Sigmoid colon (tissue), 7 donors: ENCODE data around the gene ZNF385A. TPM values are rescaled to one million over a fixed set of nuclear protein-coding genes. Genes with fewer than 3 reads are reported as not detected.

Experiments
- DNase-seq: peaks from one replicate; pipeline ENCODE4 v3.0.0-alpha.2; 2019
- H3K27ac ChIP-seq, 4 donors: fragments of 200-600 bp; sonication (generic); one replicate each; pipeline ENCODE4 v1.5.1; 2016 to 2019; ENCODE audit warnings: mild to moderate bottlenecking in 1 of 4
- H3K27me3 ChIP-seq, 3 donors: fragments of 200-600 bp; sonication (generic); one replicate each; pipeline ENCODE4 v1.5.1; 2019; ENCODE audit warnings: mild to moderate bottlenecking in 1 of 3
- H3K36me3 ChIP-seq, 4 donors: fragments of 200-600 bp; sonication (generic); one replicate each; pipeline ENCODE4 v1.5.1; 2016 to 2019
- H3K4me1 ChIP-seq, 4 donors: fragments of 200-600 bp; sonication (generic); one replicate each; pipeline ENCODE4 v1.5.1; 2017 to 2019
- H3K4me3 ChIP-seq, 4 donors: fragments of 200-600 bp; sonication (generic); one replicate each; pipeline ENCODE4 v1.5.1; 2017 to 2019; ENCODE audit warnings: mild to moderate bottlenecking in 2 of 4, moderate library complexity in 1 of 4
- H3K9me3 ChIP-seq, 4 donors: fragments of 200-600 bp in 3 of 4; sonication (generic) in 3 of 4; one replicate each; pipeline versions ENCODE4 v1.5.1 to v1.6.1; 2013 to 2019
- CTCF ChIP-seq, 4 experiments: fragments of 450-650 bp in 3 of 4; fragments of 200-600 bp in 1 of 4; IDR thresholded peaks; one replicate each; pipeline ENCODE4 v1.5.1; 2016 to 2019; ENCODE audit warnings: antibody characterized with exemption in 4 of 4, mild to moderate bottlenecking in 3 of 4, moderate library complexity in 2 of 4
- EP300 ChIP-seq, 4 donors: sonication (generic); formaldehyde crosslinking; IDR thresholded peaks; one replicate each; pipeline ENCODE4 v1.6.1; 2017; ENCODE audit warnings: antibody characterized with exemption in 4 of 4
- POLR2A ChIP-seq, 2 donors: fragments of 450-650 bp; IDR thresholded peaks; one replicate each; pipeline ENCODE4 v1.6.1; 2016; ENCODE audit warnings: antibody characterized with exemption in 2 of 2, mild to moderate bottlenecking in 2 of 2, moderate library complexity in 2 of 2
- POLR2AphosphoS5 ChIP-seq, 4 donors: sonication (generic); formaldehyde crosslinking; IDR thresholded peaks; one replicate each; pipeline ENCODE4 v1.6.1; 2017; ENCODE audit warnings: antibody characterized with exemption in 4 of 4
- WGBS, 2 donors: extraction: QIAGEN DNeasy Blood & Tissue Kit; methylation state at CpG; one replicate each; pipeline ENCODE4 v1.1.7; 2013; 5-methylcytosine and 5-hydroxymethylcytosine counted together
- intact Hi-C: fragments of 100-400 bp; cut with DNase I; formaldehyde crosslinking; loops from one replicate; pipeline ENCODE4 v1.15.1; 2023
- polyA plus RNA-seq, 3 donors: library from polyadenylated mRNA; stranded (reverse); fragments of 200-250 nt; gene quantifications; one replicate each; pipeline ENCODE4 v1.2.3, GENCODE V29; 2013
- total RNA-seq, 4 donors: library from RNA; depleted of rRNA; stranded (reverse); fragments of >200 nt; gene quantifications; one replicate each; pipeline ENCODE4 v1.1.0, GENCODE V29; 2016
- donor health status: healthy with polysubstance abuse.
- donor health status: Bipolar disorder and iron deficiency.
- donor health status: healthy.

ZNF385A gene
- total and polyA plus RNA-seq, 7 donors, result 4.4 to 19.2 (median 8.4) TPM

DNA sequence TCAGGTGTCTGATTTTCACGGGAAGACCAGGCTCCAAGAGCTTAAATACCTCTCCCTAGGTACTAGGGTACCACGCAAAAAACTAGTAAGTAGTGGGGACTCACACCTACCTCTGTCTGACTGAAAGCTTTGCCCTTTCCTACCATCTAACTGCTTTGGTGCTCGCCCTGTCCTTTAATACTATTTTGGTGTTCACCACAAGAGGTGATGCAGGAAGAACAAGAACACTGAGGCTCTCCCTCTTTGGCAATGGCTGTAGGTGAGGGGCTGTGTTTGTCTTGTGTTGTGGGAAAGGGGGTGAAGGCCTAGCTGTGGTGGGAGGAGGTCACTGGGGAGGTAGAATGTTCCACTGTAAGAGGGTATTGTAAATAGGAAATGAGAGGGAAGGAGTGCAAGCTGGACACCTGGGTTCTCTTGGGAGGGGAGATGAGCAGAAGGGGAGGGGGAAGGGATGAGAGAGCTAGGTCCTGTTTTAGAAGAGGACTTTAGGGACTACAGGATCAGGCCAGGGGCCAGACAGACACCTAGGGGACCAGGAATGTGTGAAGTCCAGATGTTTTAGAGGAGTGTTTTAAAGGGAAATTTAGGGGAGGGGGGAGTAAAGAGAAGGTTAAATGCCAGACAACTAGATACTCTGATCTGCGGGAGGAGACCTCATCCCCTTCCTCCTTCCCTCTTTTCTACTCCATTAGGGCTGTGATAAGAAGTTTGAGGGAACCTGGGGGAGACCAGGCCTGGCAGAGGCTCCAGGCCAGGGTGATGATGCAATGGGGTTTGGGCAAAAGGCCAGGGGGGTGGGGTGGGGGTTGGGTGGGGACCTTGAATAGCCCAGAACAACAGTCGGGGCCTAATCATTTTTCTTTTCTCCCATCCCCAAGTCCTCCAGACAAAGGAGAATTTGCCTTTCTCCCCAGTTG lies 32.4 kb upstream of the ZNF385A start:
- peak; percentile 75 for DNase-seq
- intact Hi-C loops, result no loop called here
- H3K4me3 ChIP-seq, result peak overlapping the region; percentile 96 to 100 (median 100)
- H3K27me3 ChIP-seq, result no peaks in the 10 kb centered on the region
- 50 to 60% methylated on average over 5 of the region's 5 CpGs for WGBS, 2 donors
- no peaks in the 10 kb centered on the region for H3K9me3 ChIP-seq
- peaks cover 0 to 33% (median 3%) of the 10 kb centered on the region in 4 donors for H3K36me3 ChIP-seq
- peak in 3 of 4 donors; percentile 14 to 52 (median 50) for TF ChIP-seq POLR2AphosphoS5 (IDR thresholded peaks at IDR 0.05)
- no peak for TF ChIP-seq CTCF (IDR thresholded peaks at IDR 0.05)
- no peak for TF ChIP-seq POLR2A (IDR thresholded peaks at IDR 0.05)
- no peak for TF ChIP-seq EP300 (IDR thresholded peaks at IDR 0.05)
- H3K4me1 ChIP-seq, result peaks cover 0 to 75% (median 63%) of the 10 kb centered on the region in 4 donors
- peak overlapping the region; percentile 96 to 100 (median 100) for H3K27ac ChIP-seq

DNA sequence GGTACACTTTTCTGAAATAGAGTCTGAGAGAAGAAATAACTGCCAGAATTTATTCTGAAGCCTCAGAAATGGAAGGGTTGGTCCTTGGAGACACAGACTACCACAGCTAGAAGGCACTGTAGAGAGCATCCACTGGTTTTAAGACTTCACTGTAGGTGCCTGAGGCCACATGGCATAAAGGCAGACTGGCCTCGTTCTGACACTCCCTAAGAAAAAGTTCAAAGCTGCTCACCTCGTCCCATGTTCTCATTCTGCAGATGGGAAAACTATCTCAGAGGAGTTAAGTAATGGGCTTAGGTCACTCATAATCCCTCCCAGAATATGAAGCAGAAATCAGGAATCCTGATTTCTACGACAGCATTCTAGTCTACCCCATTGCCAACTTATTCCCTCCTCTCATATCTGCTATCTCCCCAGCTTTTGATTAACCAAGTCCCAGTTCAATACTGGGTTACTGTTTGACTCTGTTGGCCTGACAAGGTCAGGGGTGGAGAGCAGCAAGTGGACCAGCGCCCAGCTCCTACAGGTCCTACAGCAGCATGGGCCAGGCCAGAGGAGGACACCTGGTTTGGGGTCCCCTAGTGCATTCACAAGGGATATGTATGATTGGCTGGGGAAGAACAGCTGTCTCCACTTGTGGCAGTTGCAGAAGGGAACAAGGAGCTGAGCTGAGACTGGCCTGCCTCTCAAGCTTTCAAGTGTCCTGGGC lies 30.8 kb upstream of the ZNF385A start:
- H3K27ac ChIP-seq, result peak overlapping the region; percentile 96 to 100 (median 100)

DNA sequence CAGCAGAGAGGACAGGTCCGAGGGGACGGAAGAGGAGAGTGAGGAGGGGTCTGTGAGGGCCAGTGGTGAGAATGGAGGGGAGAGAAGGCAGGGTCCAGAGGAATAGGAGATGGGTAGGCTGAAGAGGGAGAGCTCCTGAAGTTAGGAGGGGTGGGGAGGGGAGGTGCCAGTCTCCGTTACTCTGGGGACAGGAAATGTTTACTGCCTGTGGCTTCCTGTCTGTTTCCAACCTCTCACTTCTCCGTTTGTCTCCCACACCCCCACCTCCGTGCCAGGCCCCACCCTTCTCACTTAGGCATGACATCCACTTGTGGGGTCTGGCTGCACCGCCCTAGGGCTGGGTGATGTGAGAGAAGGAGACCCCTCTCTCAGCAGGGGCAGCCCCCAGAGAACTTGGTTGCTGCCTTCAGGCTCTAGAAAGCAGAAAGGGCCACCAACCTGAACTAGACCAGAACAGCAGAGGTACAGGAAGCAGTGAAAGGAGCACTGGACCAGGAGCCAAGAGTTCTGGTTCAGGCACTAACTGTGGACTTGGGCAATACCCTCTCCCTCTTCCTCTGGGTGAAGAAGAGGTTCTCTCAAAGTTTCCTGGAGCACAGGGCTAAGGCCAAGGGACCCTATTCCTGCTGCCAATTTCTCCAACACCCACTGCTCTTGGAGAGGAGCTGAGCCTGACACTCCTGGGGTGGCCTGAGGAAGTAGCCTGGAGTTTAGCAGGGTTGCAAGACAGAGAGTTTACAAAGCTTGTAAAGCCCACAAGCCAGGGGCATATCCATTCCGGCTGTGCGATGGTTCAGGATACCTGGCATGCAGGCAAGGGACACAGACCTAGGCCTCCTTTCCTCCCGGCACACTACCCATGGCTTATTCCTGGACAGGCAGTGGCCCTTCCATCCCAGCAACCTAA lies 29.0 kb upstream of the ZNF385A start:
- Histone ChIP-seq H3K27me3 (no peaks in the 10 kb centered on the region), H3K4me1 (peaks cover 0 to 86% (median 80%) of the 10 kb centered on the region in 4 donors), H3K4me3 (peak overlapping the region; percentile 96 to 100 (median 100)), H3K36me3 (peaks cover 13 to 67% (median 24%) of the 10 kb centered on the region in 4 donors), H3K27ac (peak overlapping the region; percentile 96 to 100 (median 100)), H3K9me3 (no peaks in the 10 kb centered on the region)
- 41 to 56% methylated on average over 9 of the region's 9 CpGs for WGBS, 2 donors
- DNase-seq, result peak; percentile 79
- TF ChIP-seq POLR2A (IDR thresholded peaks at IDR 0.05) (no peak), CTCF (IDR thresholded peaks at IDR 0.05) (no peak), EP300 (IDR thresholded peaks at IDR 0.05) (no peak)
- intact Hi-C loops, result no loop called here

More for the DNA sequence above, 30.8 kb upstream of the ZNF385A start:
- Histone ChIP-seq H3K36me3 (peaks cover 4 to 49% (median 11%) of the 10 kb centered on the region in 4 donors), H3K9me3 (no peaks in the 10 kb centered on the region), H3K4me3 (peak overlapping the region; percentile 96 to 100 (median 100)), H3K27me3 (no peaks in the 10 kb centered on the region), H3K4me1 (peaks cover 0 to 75% (median 63%) of the 10 kb centered on the region in 4 donors)
- no peak for TF ChIP-seq CTCF (IDR thresholded peaks at IDR 0.05)
- peak in 3 of 4 donors; percentile 33 to 58 (median 53) for TF ChIP-seq POLR2AphosphoS5 (IDR thresholded peaks at IDR 0.05)
- 31 to 51% methylated on average over 4 of the region's 4 CpGs for WGBS, 2 donors
- intact Hi-C loops, result no loop called here
- DNase-seq, result peak; percentile 68

DNA sequence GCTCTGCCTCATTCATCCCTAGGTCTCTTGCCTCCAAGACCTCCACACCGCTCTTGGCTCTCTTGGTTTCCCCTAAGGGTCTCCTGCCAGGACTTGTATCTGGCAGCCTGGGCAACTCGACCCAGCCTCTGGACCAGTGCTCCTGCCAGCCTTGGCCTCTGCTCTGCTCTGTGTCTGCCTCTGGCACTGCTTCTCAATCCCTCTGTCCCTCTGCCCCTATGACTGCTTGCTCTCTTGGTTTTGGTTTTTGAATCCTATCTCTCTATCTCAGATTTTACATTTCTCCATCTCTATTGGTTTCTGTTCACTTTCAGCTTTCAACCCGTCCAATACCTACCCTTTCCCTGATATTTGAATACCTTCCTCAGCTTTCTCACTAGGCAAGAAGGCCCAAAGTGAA lies 28.3 kb upstream of the ZNF385A start:
- H3K27ac ChIP-seq, result peak overlapping the region; percentile 96 to 100 (median 100)
- TF ChIP-seq POLR2A (IDR thresholded peaks at IDR 0.05) (no peak), POLR2AphosphoS5 (IDR thresholded peaks at IDR 0.05) (peak in 2 of 4 donors; percentile 9 to 22)
- DNase-seq, result peak; percentile 60
- peaks cover 21 to 75% (median 31%) of the 10 kb centered on the region in 4 donors for H3K36me3 ChIP-seq
- no peaks in the 10 kb centered on the region for H3K27me3 ChIP-seq
- WGBS, 2 donors, result 65 to 73% methylated on average over 3 of the region's 3 CpGs
- intact Hi-C loops, result no loop called here
- peak overlapping the region; percentile 96 to 100 (median 100) for H3K4me3 ChIP-seq
- H3K4me1 ChIP-seq, result peaks cover 0 to 93% (median 87%) of the 10 kb centered on the region in 4 donors
- H3K9me3 ChIP-seq, result no peaks in the 10 kb centered on the region
